IgD-negative memory B cell (primary cell): ENCODE results near the gene GPC5. TPM values are rescaled to one million over a fixed set of nuclear protein-coding genes. Genes with fewer than 3 reads are reported as not detected.

ENCODE experiments used
- H3K27ac Mint-ChIP-seq, 3 donors: one replicate each; pipeline ENCODE4 v1.8.0; 2020 to 2022; ENCODE audit warnings: mild to moderate bottlenecking in 3 of 3, mixed read lengths in 3 of 3, moderate library complexity in 1 of 3
- H3K27me3 Mint-ChIP-seq: one replicate; pipeline ENCODE4 v1.8.0; 2021; ENCODE audit warnings: mixed read lengths
- H3K36me3 Mint-ChIP-seq: one replicate; pipeline ENCODE4 v1.8.0; 2020; ENCODE audit warnings: mild to moderate bottlenecking, mixed read lengths
- H3K4me1 Mint-ChIP-seq, 3 donors: one replicate each; pipeline ENCODE4 v1.8.0; 2020 to 2022; ENCODE audit warnings: mixed read lengths in 3 of 3, mild to moderate bottlenecking in 1 of 3
- H3K4me3 Mint-ChIP-seq, 4 donors: one replicate each; pipeline ENCODE4 v1.8.0; 2020 to 2022; ENCODE audit warnings: mild to moderate bottlenecking in 4 of 4, mixed read lengths in 4 of 4, moderate library complexity in 3 of 4
- H3K9me3 Mint-ChIP-seq, 3 donors: one replicate each; pipeline ENCODE4 v1.8.0; 2020 to 2021; ENCODE audit warnings: mixed read lengths in 3 of 3, mild to moderate bottlenecking in 1 of 3
- polyA plus RNA-seq: library from polyadenylated mRNA; unstranded; fragments of 300-500 nt; fragmentation: Illumina TruSeq; gene quantifications from one replicate; pipeline ENCODE4 v1.2.3, GENCODE V29; 2021

GPC5 gene
- polyA plus RNA-seq, 1 donor from 2014 or later = 0.24 TPM

DNA sequence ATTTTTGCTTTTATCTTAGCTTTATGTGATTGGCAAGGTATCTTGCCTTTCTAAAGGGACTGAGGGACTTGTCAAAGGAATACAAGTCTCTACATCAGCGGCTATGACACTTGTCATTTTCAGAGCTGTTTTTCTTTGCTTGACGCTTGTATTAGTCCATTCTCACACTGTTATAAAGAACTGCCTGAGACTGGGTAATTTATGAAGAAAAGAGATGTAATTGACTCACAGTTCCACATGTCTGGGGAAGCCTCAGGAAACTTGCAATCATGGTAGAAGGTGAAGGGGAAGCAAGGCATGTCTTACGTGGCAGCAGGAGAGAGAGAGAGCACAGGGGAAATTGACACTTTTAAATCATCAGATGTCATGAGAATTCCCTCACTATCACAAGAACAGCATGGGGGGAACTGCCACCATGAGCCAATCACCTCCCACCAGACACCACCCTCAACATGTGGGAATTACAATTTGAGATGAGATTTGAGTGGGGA, 128.2 kb downstream of the GPC5 start:
- no peaks in the 10 kb centered on the region for H3K4me1 Mint-ChIP-seq
- H3K36me3 Mint-ChIP-seq = no peaks in the 10 kb centered on the region
- H3K9me3 Mint-ChIP-seq = peaks cover 1 to 13% (median 6%) of the 10 kb centered on the region in 3 donors
- H3K27me3 Mint-ChIP-seq = no peaks in the 10 kb centered on the region
- no peak overlapping the region for H3K4me3 Mint-ChIP-seq
- H3K27ac Mint-ChIP-seq = no peak overlapping the region

DNA sequence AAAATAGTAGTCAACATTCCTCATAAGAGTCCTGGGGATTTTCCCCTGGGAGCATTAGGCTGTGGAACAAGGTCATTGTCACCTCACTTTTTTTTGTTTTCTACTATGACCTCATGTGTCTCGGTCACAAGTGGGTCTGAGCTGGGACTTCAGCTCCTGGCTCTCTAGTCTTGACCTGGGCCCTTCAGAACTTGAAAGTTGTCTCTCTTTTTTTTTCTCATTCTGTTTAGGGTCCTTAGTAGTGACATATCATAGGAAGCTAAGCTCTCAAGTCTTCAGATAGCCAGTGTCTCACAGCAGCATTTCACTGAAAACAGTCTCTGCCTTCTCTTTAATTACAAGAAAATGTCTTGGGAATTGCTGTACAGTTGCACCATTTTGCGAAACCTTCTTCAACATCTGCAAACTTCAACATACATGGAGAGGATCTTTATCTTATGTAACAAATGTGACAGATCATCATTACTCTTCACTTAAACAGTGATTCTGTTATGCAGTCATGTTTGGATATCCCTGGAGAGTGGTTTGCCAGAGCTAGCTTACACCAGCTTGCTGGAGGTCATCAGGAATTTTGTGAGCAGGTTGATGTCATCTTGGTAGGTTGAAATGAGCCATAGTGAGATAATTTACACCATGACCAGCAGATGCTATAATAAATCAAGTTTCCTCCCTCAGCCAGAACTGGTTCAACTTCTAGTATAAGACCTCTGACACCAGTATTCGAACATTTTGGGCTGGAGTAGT, 131.5 kb downstream of the GPC5 start:
- Mint-ChIP-seq H3K4me1 (no peaks in the 10 kb centered on the region), H3K9me3 (peaks cover 1 to 10% (median 7%) of the 10 kb centered on the region in 3 donors), H3K27me3 (no peaks in the 10 kb centered on the region), H3K36me3 (no peaks in the 10 kb centered on the region), H3K27ac (no peak overlapping the region), H3K4me3 (no peak overlapping the region)

DNA sequence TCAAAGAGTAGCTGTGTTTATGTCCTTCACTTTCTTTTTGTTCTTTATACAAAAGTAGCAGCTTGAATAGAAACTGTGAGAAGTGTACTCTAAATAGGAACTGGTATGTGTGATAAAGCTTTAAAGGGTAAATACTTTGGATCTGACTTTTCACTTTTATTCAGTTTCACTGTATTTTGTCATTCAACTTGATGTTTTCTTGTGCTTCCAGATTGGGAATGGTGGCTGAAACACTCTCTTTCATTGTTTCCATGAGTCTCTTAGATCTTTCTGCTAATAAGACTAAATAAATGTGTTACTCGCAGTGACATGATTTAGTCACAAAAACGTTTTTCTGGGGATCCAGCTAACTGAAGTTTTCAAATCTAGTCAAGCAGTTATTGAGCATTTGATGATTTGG, 133.2 kb downstream of the GPC5 start:
- Mint-ChIP-seq H3K9me3 (peaks cover under 1 to 8% (median 3%) of the 10 kb centered on the region in 3 donors), H3K4me1 (no peaks in the 10 kb centered on the region), H3K27ac (no peak overlapping the region), H3K27me3 (no peaks in the 10 kb centered on the region), H3K36me3 (no peaks in the 10 kb centered on the region), H3K4me3 (no peak overlapping the region)

DNA sequence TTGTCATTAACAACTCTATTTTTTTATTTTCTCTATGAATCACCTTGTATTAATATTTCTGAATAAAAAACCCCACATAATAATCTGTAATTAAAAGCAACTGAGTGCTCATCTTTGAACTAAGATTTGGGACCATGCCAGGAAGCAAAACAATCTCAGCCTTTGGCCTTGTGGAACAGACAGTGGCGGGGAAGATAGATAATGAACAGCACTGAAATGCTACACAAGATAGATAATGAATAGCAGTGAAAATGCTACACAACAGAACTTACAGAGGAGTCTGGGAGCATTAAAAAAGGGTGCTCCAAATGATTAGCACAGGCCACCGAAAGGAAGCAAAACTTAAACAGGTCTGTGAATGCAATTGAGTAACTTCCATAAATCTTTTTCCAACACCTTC, 134.9 kb downstream of the GPC5 start:
- peaks cover 0 to 8% (median 3%) of the 10 kb centered on the region in 3 donors for H3K9me3 Mint-ChIP-seq
- no peak overlapping the region for H3K27ac Mint-ChIP-seq
- no peaks in the 10 kb centered on the region for H3K4me1 Mint-ChIP-seq
- H3K36me3 Mint-ChIP-seq = no peaks in the 10 kb centered on the region
- no peak overlapping the region for H3K4me3 Mint-ChIP-seq
- no peaks in the 10 kb centered on the region for H3K27me3 Mint-ChIP-seq

DNA sequence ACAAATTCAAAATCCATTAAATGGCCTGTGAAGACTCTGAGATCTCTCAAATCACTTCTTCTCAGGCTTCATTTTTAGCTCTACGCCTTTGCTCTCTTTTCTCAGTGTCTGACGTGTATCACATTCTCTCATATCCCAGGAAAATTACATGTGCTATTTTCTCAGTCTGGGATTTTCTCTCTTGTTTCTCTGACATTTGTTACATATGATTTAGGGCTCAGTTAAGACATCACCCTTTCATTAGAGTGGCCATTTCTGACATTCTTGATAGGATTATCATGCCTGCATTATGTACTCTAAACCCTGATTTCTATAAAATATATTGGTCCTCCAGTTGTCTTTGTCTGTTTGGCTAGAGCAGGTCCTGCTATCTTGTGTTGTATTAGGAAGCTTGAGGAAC, 136.6 kb downstream of the GPC5 start:
- Mint-ChIP-seq H3K4me1 (no peaks in the 10 kb centered on the region), H3K27ac (no peak overlapping the region), H3K36me3 (no peaks in the 10 kb centered on the region), H3K4me3 (no peak overlapping the region), H3K27me3 (no peaks in the 10 kb centered on the region), H3K9me3 (peaks cover 0 to 6% (median 3%) of the 10 kb centered on the region in 3 donors)

DNA sequence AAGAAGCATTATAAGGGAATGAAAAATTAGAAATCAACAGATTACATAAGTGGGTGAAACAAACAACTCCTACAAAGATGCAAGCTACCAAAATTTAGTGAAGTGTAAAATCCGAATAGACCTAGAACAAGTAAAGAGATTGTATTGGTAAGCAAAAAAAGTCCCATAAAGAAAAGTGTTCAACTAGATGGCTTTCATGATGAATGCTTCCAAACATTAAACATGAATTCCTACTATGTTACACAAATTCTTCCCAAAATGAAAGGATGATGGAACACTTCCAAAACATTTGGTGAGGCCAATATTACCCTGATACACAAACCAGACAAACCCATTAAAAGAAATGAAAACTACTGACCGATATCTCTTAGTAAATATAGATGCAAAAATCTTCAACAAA, 139.0 kb downstream of the GPC5 start:
- H3K4me3 Mint-ChIP-seq = no peak overlapping the region
- peaks cover 0 to 4% (median 0%) of the 10 kb centered on the region in 3 donors for H3K9me3 Mint-ChIP-seq

DNA sequence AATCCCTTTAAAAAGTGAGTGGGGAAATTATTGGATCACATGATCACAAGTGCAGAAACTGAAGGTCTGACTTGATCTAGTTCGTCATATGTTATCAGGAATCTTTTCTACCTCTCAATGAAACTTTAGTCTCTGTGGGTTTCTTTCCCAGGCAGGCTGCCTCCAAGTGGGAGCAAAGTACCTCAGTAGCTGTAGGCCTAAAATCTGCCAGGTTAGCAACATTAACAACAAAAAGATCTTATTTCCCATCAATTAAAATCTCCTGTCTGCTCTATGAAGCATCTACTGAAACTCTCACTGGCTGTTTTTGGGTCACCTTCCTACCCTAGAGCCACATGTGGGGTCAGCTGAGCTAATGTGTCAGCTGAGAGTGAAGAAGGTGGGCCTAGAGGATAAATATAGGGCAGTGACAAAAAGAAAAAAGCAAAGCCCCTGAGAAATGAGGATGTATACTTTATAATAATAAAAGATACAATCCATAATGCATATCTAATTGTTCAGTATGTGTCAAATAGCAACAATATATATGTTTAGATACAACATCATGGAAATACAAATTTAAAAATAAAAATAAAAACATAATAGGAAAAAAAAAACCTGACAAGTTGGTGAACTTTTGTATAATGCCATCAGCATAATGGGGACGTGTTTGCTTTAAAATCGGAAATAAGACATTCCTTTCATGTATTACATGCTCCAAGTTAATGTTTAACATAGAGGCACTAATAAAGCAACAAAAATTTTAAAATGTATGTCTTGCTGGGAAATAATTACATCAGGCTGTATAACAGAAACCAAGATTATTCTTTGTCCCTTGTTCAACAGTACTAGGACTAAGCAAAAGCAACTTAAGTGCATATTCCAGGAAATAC, 141.1 kb downstream of the GPC5 start:
- H3K9me3 Mint-ChIP-seq = peaks cover 0 to 2% (median 0%) of the 10 kb centered on the region in 3 donors
- H3K27ac Mint-ChIP-seq = no peak overlapping the region
- no peaks in the 10 kb centered on the region for H3K36me3 Mint-ChIP-seq
- H3K4me1 Mint-ChIP-seq = no peaks in the 10 kb centered on the region
- no peak overlapping the region for H3K4me3 Mint-ChIP-seq
- no peaks in the 10 kb centered on the region for H3K27me3 Mint-ChIP-seq

More for the DNA sequence above, 139.0 kb downstream of the GPC5 start:
- no peak overlapping the region for H3K27ac Mint-ChIP-seq
- H3K4me1 Mint-ChIP-seq = no peaks in the 10 kb centered on the region
- H3K36me3 Mint-ChIP-seq = no peaks in the 10 kb centered on the region
- H3K27me3 Mint-ChIP-seq = no peaks in the 10 kb centered on the region

DNA sequence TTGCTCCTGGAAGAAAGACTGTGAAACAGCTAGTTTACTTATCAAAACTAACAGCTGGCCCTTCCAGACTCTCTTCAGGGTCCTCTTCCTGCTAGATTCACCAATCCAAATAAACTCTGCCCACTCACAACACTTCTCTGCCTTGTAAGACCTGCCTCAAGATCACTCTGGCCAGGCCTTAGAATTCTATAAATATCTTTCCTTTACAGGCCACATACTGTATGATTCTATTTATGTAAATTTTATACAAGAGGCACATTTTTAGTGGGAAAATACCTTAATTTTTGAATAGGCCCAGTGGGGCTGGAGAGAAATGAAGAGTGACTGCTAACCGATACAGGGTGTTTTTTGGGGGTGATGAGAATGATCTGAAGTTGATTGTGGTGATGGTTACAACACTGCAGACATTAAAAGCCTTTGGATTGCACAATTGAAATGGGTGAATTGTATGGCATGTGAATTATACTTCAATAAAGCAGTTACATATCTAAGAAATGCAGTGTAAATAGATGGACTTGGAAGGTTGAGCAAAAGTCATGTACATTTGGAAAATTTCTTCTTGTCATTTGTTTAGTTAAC, 141.8 kb downstream of the GPC5 start:
- Mint-ChIP-seq H3K27me3 (peaks cover 3% of the 10 kb centered on the region), H3K9me3 (no peaks in the 10 kb centered on the region), H3K4me1 (no peaks in the 10 kb centered on the region), H3K36me3 (no peaks in the 10 kb centered on the region), H3K27ac (no peak overlapping the region), H3K4me3 (no peak overlapping the region)

DNA sequence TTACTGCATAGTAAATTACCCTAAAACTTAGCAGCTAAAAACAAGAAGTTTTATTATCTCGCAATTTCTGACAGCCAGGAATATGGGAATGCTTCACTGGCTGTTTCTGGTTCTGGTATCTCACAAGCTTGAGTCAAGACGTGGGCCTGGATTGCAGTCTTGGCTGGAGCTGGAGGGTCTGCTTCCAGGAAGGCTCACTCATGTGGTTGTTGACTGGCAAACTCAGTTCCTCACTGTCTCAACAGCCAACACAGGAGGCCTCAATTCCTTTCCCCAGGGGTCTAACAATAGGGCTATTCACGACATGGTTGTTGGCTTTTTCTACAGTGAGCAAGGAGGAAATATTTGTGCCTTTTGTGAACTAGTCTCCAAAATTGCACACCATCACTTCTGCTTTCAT, 146.3 kb downstream of the GPC5 start:
- peaks cover 3% of the 10 kb centered on the region for H3K27me3 Mint-ChIP-seq
- peaks cover 0 to 1% (median 0%) of the 10 kb centered on the region in 3 donors for H3K4me1 Mint-ChIP-seq
- no peak overlapping the region for H3K4me3 Mint-ChIP-seq
- H3K27ac Mint-ChIP-seq = no peak overlapping the region
- no peaks in the 10 kb centered on the region for H3K36me3 Mint-ChIP-seq
- H3K9me3 Mint-ChIP-seq = peaks cover 0 to 11% (median 0%) of the 10 kb centered on the region in 3 donors

DNA sequence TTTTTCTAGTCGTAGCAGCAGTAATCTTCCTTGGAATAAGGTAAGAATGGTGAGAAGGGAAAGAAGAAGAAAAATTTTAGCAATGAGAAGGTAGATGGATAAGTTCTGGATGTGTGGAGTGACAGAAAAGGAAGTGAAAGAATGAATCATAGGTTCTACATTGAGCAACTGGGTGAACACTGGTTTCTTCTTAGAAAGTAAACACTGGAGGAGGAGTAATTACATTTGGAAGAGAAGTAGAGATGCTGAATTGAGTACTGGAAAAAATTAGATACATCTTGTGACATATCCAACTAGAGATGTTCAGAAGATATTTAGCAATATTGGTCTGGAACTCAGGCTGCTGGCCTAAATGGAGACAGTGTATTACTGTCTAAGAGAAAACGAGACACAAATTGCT, 148.5 kb downstream of the GPC5 start:
- peaks cover 0 to 19% (median 4%) of the 10 kb centered on the region in 3 donors for H3K9me3 Mint-ChIP-seq
- H3K4me1 Mint-ChIP-seq = peaks cover 0 to 3% (median 0%) of the 10 kb centered on the region in 3 donors
- H3K27ac Mint-ChIP-seq = no peak overlapping the region
- peaks cover 3% of the 10 kb centered on the region for H3K27me3 Mint-ChIP-seq
- no peak overlapping the region for H3K4me3 Mint-ChIP-seq
- no peaks in the 10 kb centered on the region for H3K36me3 Mint-ChIP-seq

DNA sequence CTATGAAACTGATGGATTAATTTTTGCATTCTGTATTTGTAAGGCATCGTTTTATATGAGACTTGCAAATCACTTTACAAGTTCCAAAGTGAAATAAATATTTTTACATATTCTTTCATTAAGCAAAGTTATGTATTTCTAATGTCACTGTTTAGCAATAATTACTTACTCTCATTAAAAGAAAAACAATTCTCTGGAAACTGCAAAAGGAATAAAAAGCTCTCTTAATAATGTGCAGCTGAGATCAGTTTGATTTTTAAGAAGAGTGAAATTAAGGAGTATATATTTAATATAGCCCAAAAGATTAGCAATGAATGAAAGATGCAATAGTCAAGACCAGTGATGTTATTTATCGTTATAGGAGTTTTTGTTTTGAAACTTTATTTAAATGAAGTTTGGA, 155.2 kb downstream of the GPC5 start:
- H3K36me3 Mint-ChIP-seq = no peaks in the 10 kb centered on the region
- peaks cover 0 to 2% (median 0%) of the 10 kb centered on the region in 3 donors for H3K4me1 Mint-ChIP-seq
- H3K4me3 Mint-ChIP-seq = no peak overlapping the region
- peaks cover 3 to 32% (median 12%) of the 10 kb centered on the region in 3 donors for H3K9me3 Mint-ChIP-seq
- no peak overlapping the region for H3K27ac Mint-ChIP-seq
- no peaks in the 10 kb centered on the region for H3K27me3 Mint-ChIP-seq

DNA sequence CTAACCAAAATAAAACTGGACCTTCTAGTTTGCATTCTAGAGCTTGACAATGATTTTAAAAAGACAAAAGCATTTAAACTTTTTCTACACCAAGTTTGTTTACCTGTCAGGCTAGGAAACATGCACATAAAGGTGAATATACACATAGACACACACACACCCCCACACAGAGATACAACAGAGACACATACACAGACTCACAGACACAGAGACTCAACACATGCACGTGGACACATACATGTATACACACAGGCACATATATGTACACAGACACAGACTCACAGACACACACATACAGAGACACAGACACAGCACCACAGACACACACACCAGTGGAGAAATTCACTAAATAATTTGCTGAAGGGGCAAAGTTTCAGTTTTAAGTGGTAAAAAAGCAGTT, 155.7 kb downstream of the GPC5 start:
- Mint-ChIP-seq H3K36me3 (no peaks in the 10 kb centered on the region), H3K4me3 (no peak overlapping the region), H3K4me1 (peaks cover 0 to 2% (median 0%) of the 10 kb centered on the region in 3 donors), H3K27ac (peak overlapping the region in 1 of 3 donors; percentile 18), H3K9me3 (peaks cover 3 to 28% (median 12%) of the 10 kb centered on the region in 3 donors), H3K27me3 (no peaks in the 10 kb centered on the region)

DNA sequence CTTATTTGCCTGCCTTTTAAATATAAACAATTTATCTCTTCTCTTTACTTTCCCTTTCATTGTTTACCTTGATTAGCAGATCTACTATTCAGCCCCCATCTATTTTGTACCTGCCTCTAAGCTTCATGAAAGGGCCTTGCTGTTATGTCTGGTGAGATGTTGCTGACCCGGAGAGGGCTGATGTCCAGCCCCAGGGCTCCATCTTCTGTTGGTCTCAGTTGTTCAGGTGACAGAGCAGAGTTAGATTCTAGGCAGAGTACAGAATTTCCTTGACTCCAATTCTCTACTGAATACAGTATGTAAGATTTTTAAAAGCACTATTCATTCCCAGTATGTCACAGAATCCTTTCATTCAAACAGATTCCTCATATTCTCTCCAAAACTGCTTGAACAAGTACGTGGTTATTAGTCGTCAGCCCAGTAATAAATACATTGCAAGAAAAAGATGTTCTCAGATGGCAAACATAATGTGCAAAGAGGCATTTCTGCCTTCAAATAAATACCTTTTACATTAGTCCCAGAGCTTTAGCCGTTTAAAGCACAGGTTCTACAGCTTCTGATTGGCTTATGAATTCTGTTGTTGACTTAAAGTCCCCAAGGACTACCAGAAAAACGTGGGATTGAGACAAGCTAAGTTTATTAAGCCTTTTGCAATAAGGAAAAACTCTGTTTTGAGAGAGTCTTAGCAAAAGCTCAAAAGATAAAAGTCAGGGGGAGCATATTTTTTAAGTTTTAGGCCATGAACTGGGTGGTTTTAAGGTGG, 159.1 kb downstream of the GPC5 start:
- Mint-ChIP-seq H3K9me3 (peaks cover 4 to 15% (median 8%) of the 10 kb centered on the region in 3 donors), H3K27me3 (no peaks in the 10 kb centered on the region), H3K27ac (no peak overlapping the region), H3K36me3 (no peaks in the 10 kb centered on the region), H3K4me1 (no peaks in the 10 kb centered on the region), H3K4me3 (no peak overlapping the region)

DNA sequence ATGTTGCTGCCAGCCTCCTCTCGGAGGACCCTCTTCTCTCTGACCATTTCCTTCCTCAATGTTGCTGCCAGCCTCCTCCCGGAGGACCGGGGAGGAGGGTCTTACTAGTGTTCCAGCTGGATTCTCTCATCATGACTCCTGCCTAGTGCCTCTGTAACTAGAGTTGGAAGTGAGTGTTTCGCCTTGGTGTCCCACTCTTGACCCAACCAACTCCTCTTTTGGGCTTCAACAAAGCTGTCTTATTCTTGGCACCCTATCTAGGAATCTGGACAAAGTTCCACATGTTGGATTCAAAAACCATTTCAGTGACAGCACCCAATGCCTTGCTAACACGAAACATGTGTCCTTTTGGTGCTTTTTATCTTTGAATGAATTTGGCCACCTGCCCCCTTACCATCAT, 165.4 kb downstream of the GPC5 start:
- no peaks in the 10 kb centered on the region for H3K36me3 Mint-ChIP-seq
- H3K27me3 Mint-ChIP-seq = no peaks in the 10 kb centered on the region
- no peaks in the 10 kb centered on the region for H3K4me1 Mint-ChIP-seq
- no peak overlapping the region for H3K27ac Mint-ChIP-seq
- peaks cover 0 to 1% (median 0%) of the 10 kb centered on the region in 3 donors for H3K9me3 Mint-ChIP-seq
- no peak overlapping the region for H3K4me3 Mint-ChIP-seq
